T-helper 2 cell treated with Interferon-gamma antibody and Interleukin-4, amounts not matched to agents 5 μg/mL and 100 μg/mL, for 36 hours (primary cell): ENCODE measurements around the gene LSR.
"Not testable (repeated sequence)": the region's sequence is repeated elsewhere in the genome, so short reads cannot be mapped to it uniquely, and the experiment has no call there.

Experiments
- DNase-seq: peaks from one replicate; pipeline ENCODE4 v3.0.0; 2021; ENCODE audit warnings: low spot score
- H3K27ac Mint-ChIP-seq: one replicate; pipeline ENCODE4 v1.8.0; 2021; ENCODE audit warnings: mild to moderate bottlenecking, mixed read lengths
- H3K27me3 Mint-ChIP-seq: one replicate; pipeline ENCODE4 v1.8.0; 2021; ENCODE audit warnings: low read depth, mixed read lengths
- H3K36me3 Mint-ChIP-seq: one replicate; pipeline ENCODE4 v1.8.0; 2021; ENCODE audit warnings: low read depth, mixed read lengths
- H3K4me1 Mint-ChIP-seq: one replicate; pipeline ENCODE4 v1.8.0; 2021; ENCODE audit warnings: low read depth, mixed read lengths
- H3K4me3 Mint-ChIP-seq: one replicate; pipeline ENCODE4 v1.8.0; 2022; ENCODE audit warnings: mild to moderate bottlenecking, moderate library complexity, mixed read lengths
- H3K9me3 Mint-ChIP-seq: one replicate; pipeline ENCODE4 v1.8.0; 2021; ENCODE audit warnings: mixed read lengths

Gene LSR

DNA sequence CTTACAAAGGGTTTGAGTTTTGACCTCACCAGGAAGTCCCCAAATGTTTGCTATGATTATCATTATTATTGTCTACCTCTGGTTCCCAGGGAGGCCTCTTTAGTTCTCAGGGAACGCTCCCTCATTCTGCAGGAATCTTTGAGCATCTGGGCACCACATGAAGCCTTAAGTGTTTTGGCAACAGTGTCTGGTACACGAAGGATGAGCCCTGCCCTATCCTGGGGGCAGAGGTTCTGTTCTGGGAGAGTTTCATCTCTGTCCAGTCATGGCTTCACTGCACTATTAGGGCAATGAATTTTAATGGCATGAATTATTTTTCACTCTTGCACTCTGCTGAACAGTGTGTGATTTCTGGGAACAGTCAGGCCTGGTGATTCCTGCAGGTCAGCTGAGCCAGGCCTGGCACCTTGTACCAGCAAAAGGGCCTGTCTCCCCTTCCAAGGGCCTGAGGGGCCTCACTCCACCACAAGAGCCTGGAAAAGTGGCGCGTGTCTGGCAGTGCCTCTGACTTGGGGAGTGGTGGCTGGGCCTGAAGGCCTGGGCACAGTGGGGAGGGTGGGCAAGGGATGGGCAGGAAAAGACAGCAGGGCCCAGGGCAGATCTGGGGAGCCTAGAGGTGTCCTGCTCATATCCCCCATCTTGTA is 24.8 kb upstream of the LSR start:
- Mint-ChIP-seq H3K9me3 (peaks cover 7% of the 10 kb centered on the region), H3K4me1 (peaks cover 12% of the 10 kb centered on the region), H3K4me3 (no peak overlapping the region), H3K27me3 (no peaks in the 10 kb centered on the region), H3K36me3 (peaks cover 4% of the 10 kb centered on the region), H3K27ac (no peak overlapping the region)
- no peak for DNase-seq

GRCh38 chr19:35224681-35225571 is 23.9 kb upstream of the LSR start:
- H3K4me3 Mint-ChIP-seq, result no peak overlapping the region
- DNase-seq, result no peak
- H3K27me3 Mint-ChIP-seq, result peaks cover 4% of the 10 kb centered on the region
- no peak overlapping the region for H3K27ac Mint-ChIP-seq
- no peaks in the 10 kb centered on the region for H3K9me3 Mint-ChIP-seq
- H3K4me1 Mint-ChIP-seq, result peaks cover 12% of the 10 kb centered on the region
- no peaks in the 10 kb centered on the region for H3K36me3 Mint-ChIP-seq

DNA sequence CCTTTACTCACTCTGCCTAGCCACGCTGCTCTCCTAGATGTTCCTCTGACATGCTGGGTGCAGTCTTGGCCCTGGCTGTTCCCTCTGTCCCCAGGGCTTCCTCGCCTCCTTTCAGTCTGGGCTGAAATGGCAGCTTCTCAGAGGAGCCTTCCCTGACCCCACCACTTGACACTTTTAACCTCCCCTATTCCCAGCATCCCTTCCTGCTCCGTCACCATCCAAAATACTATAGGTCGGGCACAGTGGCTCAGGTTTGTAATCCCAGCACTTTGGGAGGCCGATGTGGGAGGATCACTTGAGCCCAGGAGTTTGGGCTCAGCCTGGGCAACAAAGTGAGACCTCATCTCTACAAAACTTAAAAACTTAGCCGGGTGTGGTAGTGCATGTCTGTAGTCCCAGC is 22.9 kb upstream of the LSR start:
- H3K9me3 Mint-ChIP-seq, result no peaks in the 10 kb centered on the region
- H3K4me1 Mint-ChIP-seq, result peaks cover 6% of the 10 kb centered on the region
- H3K36me3 Mint-ChIP-seq, result no peaks in the 10 kb centered on the region
- peaks cover 4% of the 10 kb centered on the region for H3K27me3 Mint-ChIP-seq
- H3K4me3 Mint-ChIP-seq, result no peak overlapping the region
- DNase-seq, result no peak
- H3K27ac Mint-ChIP-seq, result peak overlapping the region; percentile 52

GRCh38 chr19:35226748-35227147 is 22.1 kb upstream of the LSR start:
- no peak overlapping the region for H3K4me3 Mint-ChIP-seq
- no peak overlapping the region for H3K27ac Mint-ChIP-seq
- no peaks in the 10 kb centered on the region for H3K36me3 Mint-ChIP-seq
- H3K9me3 Mint-ChIP-seq, result no peaks in the 10 kb centered on the region
- DNase-seq, result no peak
- H3K4me1 Mint-ChIP-seq, result peaks cover 6% of the 10 kb centered on the region
- peaks cover 4% of the 10 kb centered on the region for H3K27me3 Mint-ChIP-seq

DNA sequence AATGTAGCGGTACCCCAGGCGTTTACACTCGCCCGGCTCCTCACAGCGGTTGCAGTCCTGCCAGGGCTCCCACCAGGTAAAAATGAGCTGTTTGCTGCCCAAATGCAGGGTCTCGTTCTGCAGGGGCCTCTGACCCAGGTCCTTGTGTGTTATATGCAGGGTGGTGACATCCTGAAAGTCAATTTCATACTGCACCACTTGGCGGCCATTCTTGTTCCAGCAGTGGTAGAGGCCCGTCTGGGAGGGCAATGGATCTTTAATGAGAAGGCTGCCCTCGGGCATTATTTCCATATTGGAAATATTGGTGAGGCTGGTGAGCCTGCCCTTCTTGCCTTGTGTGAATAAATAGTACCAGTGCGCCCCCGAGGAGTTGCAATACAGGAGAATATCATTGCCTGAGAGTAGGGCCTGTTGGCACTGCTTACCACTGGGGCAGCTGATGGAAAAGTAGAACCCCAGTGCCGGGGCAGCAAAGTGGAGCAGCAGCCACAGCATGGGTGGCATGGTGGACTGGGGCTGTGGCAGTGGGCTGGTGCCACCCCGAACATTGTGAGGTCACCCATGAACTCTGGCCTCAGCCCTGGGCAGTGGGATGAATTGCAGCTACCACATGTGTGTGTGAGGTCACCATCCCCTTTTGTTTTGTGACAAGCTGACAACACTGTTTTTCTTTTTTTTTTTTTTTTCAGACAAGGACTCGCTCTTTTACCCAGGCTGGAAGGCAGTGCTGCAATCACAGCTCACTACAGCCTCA is 20.4 kb upstream of the LSR start, which contains the start of gene FAM187B:
TSS of gene FAM187B (minus strand) at position 563 of the 754 bp plus-strand sequence. CDS start at position 504, 59 bp downstream.
- Mint-ChIP-seq H3K27ac (no peak within 1 kb of the TSS), H3K4me1 (peaks cover 6% of the 10 kb centered on the region), H3K36me3 (no peaks in the 10 kb centered on the region), H3K4me3 (no peak within 1 kb of the TSS), H3K27me3 (peaks cover 11% of the 10 kb centered on the region), H3K9me3 (no peaks in the 10 kb centered on the region)
- no peak for DNase-seq

GRCh38 chr19:35229601-35230000 is 19.2 kb upstream of the LSR start:
- H3K9me3 Mint-ChIP-seq, result no peaks in the 10 kb centered on the region

GRCh38 chr19:35231956-35232645 is 16.7 kb upstream of the LSR start:
- peaks cover 11% of the 10 kb centered on the region for H3K27me3 Mint-ChIP-seq
- no peaks in the 10 kb centered on the region for H3K9me3 Mint-ChIP-seq
- H3K36me3 Mint-ChIP-seq, result no peaks in the 10 kb centered on the region
- no peak overlapping the region for H3K4me3 Mint-ChIP-seq
- H3K27ac Mint-ChIP-seq, result no peak overlapping the region
- peaks cover 5% of the 10 kb centered on the region for H3K4me1 Mint-ChIP-seq
- no peak for DNase-seq

More at GRCh38 chr19:35229601-35230000, 19.2 kb upstream of the LSR start:
- no peak for DNase-seq
- Mint-ChIP-seq H3K4me3 (no peak overlapping the region), H3K4me1 (peaks cover 6% of the 10 kb centered on the region), H3K27me3 (peaks cover 11% of the 10 kb centered on the region), H3K27ac (no peak overlapping the region), H3K36me3 (no peaks in the 10 kb centered on the region)

DNA sequence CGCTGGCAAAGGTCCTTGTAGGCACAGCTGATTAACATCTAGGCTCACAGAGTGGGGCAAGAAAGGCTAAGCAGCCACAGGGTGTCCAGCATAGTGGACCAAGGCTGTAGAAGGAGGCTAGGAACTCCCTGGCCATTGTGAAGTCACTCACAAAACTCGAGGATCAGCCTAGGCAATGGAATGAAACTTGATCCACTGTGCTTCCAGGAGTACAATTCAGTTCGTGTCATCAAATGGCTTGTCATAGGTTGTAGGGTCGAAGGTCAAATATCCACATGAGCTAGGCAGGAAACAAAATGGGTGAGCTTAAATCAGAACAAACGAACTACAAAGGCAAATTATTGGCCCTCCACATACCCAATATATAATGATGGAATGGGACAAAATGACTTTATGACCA is 15.9 kb upstream of the LSR start:
- H3K4me1 Mint-ChIP-seq, result peaks cover 5% of the 10 kb centered on the region
- H3K27ac Mint-ChIP-seq, result no peak overlapping the region
- H3K4me3 Mint-ChIP-seq, result no peak overlapping the region
- H3K27me3 Mint-ChIP-seq, result peaks cover 14% of the 10 kb centered on the region
- DNase-seq, result no peak
- H3K36me3 Mint-ChIP-seq, result no peaks in the 10 kb centered on the region
- no peaks in the 10 kb centered on the region for H3K9me3 Mint-ChIP-seq

DNA sequence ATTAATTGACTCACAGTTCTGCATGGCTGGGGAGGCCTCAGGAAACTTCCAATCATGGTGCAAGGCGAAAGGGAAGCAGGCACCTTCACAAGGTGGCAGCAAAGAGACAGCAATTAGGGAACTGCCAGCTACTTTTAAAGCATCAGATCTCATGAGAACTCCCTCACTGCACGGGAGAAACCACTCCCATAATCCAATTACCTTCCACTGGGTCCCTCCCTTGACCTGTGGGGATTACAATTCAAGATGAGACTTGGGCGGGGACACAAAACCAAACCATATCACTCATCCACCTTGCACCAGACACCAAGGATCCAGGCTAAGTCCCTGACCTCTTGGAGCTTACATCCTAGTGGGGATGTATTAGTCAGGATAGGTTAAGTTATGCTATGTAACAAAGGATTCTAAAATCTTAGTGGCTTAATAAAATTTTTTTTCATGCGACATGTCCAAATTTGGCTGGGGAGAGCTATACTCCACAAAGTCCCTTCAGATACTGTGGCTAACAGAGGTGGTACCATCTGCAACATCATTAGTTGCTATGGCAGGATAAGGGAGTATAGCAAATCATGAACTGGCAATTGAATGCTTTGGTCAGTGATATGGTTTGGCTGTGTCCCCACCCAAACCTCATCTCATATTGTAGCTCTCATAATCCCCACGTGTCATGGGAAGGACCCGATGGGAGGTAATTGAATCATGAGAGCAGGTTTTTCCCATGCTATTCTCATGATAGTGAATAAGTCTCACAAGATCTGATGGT is 12.0 kb upstream of the LSR start:
- H3K9me3 Mint-ChIP-seq, result peaks cover 16% of the 10 kb centered on the region
- H3K27me3 Mint-ChIP-seq, result peaks cover 29% of the 10 kb centered on the region
- no peak for DNase-seq
- H3K4me1 Mint-ChIP-seq, result peaks cover 17% of the 10 kb centered on the region
- no peak overlapping the region for H3K4me3 Mint-ChIP-seq
- no peak overlapping the region for H3K27ac Mint-ChIP-seq
- H3K36me3 Mint-ChIP-seq, result peaks cover 11% of the 10 kb centered on the region

DNA sequence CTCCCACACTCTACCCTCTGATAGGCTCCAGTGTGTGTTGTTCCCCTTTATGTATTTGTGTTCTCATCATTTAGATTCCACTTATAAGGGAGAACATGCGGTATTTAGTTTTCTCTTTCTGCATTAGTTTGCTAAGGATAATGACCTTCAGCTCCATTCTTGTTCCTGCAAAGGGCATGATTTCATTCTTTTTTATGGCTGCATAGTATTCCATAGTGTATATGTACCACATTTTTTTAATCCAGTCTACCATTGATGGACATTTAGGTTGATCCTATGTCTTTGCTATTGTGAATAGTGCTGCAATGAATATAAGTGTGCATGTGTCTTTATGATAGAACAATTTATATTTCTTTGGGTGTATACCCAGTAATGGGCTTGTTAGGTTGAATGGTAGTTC is 9.2 kb upstream of the LSR start:
- peak overlapping the region; percentile 54 for H3K4me3 Mint-ChIP-seq
- H3K27me3 Mint-ChIP-seq, result peaks cover 44% of the 10 kb centered on the region
- H3K27ac Mint-ChIP-seq, DNase-seq: not testable (repeated sequence)
- H3K9me3 Mint-ChIP-seq, result peaks cover 19% of the 10 kb centered on the region
- H3K36me3 Mint-ChIP-seq, result peaks cover 12% of the 10 kb centered on the region
- H3K4me1 Mint-ChIP-seq, result peaks cover 17% of the 10 kb centered on the region

- H3K4me3 Mint-ChIP-seq, result peak overlapping the region; percentile 54
- H3K9me3 Mint-ChIP-seq, result peaks cover 19% of the 10 kb centered on the region
- DNase-seq, result no peak
- H3K27me3 Mint-ChIP-seq, result peaks cover 48% of the 10 kb centered on the region
- H3K27ac Mint-ChIP-seq, result no peak overlapping the region
- H3K36me3 Mint-ChIP-seq, result peaks cover 12% of the 10 kb centered on the region
- H3K4me1 Mint-ChIP-seq, result peaks cover 17% of the 10 kb centered on the region
These were observed 8.5 kb upstream of the LSR start for GRCh38 chr19:35240327-35240726.

GRCh38 chr19:35241417-35241816 is 7.4 kb upstream of the LSR start:
- Mint-ChIP-seq H3K36me3 (peaks cover 12% of the 10 kb centered on the region), H3K4me3 (no peak overlapping the region), H3K9me3 (peaks cover 19% of the 10 kb centered on the region), H3K27me3 (peaks cover 59% of the 10 kb centered on the region), H3K27ac (no peak overlapping the region), H3K4me1 (peaks cover 16% of the 10 kb centered on the region)
- DNase-seq, result no peak
